HCT116 (cell line): Measurements from ENCODE around the gene ERBB4. TPM values are rescaled to one million over a fixed set of nuclear protein-coding genes. Genes with fewer than 3 reads are reported as not detected.

Experiments
- ATAC-seq: fragments of 200-7000 bp; cut with Tn5 transposase; 2 replicates; pipeline ENCODE4 v1.9.1; 2020; ENCODE audit warnings: mild to moderate bottlenecking, moderate library complexity
- BruUV-seq: library from RNA; stranded (reverse); fragments of 400-500 nt; replicated peaks from 2 replicates; lab custom pipeline; 2021; lab: Mats Ljungman, UMichigan
- CTCF ChIA-PET: fragments of 300-600 bp; sonication (Branson Sonifier 250); formaldehyde crosslinking; loops from one replicate; lab custom pipeline; 2021; ENCODE audit warnings: antibody characterized with exemption; lab: Charles Lee
- POLR2A ChIA-PET: fragments of 300-600, 350-600 bp; sonication (Branson Sonifier 250); formaldehyde crosslinking; loops from one replicate; lab custom pipeline; 2021; ENCODE audit warnings: antibody characterized with exemption; lab: Charles Lee
- RAD21 ChIA-PET, 2 experiments: fragments of 300-600 bp; sonication (Branson Sonifier 250); formaldehyde crosslinking; loops; one replicate each; lab custom pipeline; 2023; ENCODE audit warnings: low total read pairs in 2 of 2; ENCODE audit not compliant: uncharacterized antibody in 2 of 2, unreplicated experiment in 2 of 2, low non-redundant PET in 1 of 2; lab: Charles Lee
- DNase-seq: peaks from one replicate; pipeline ENCODE4 v3.0.0-alpha.2; 2010; ENCODE audit warnings: low read depth, low spot score
- H2AFZ ChIP-seq: fragments of 200-600 bp; shearing (Covaris generic), sonication (generic); 2 replicates; pipeline ENCODE4 v1.6.1; 2017; ENCODE audit warnings: low read depth, mixed run types, mixed read lengths, antibody characterized with exemption, low read length; ENCODE audit not compliant: poor library complexity, severe bottlenecking
- H3K27ac ChIP-seq: 2 replicates; pipeline ENCODE4 v1.5.1; 2012; ENCODE audit warnings: low read depth, low read length
- H3K27me3 ChIP-seq: fragments of 200-600 bp; sonication (generic); 2 replicates; pipeline ENCODE4 v1.6.1; 2016; ENCODE audit warnings: mixed run types, low read length, mixed read lengths; ENCODE audit not compliant: insufficient read depth
- H3K36me3 ChIP-seq, 2 experiments: fragments of 200-500 bp in 1 of 2; fragments of 200-600 bp in 1 of 2; sonication (Bioruptor generic) in 1 of 2; sonication (generic) in 1 of 2; 2 replicates each; pipeline versions ENCODE4 v1.5.1 to v1.6.1; 2014 to 2016; ENCODE audit warnings: low read length in 2 of 2, inconsistent platforms in 1 of 2, mixed read lengths in 1 of 2, mixed run types in 1 of 2; ENCODE audit not compliant: insufficient read depth in 2 of 2, control insufficient read depth in 1 of 2
- H3K4me1 ChIP-seq, 2 experiments: fragments of 200-600 bp in 1 of 2; sonication (generic) in 1 of 2; 2 replicates each; pipeline versions ENCODE4 v1.5.1 to v1.6.1; 2012 to 2017; ENCODE audit warnings: low read length in 2 of 2, inconsistent platforms in 1 of 2, mild to moderate bottlenecking in 1 of 2, mixed read lengths in 1 of 2, mixed run types in 1 of 2, moderate library complexity in 1 of 2; ENCODE audit not compliant: insufficient read depth in 2 of 2, control insufficient read depth in 1 of 2
- H3K4me2 ChIP-seq: fragments of 200-600 bp; sonication (generic); 2 replicates; pipeline ENCODE4 v1.6.1; 2017; ENCODE audit warnings: mixed run types, low read length, mixed read lengths
- H3K4me3 ChIP-seq, 2 experiments: fragments of 200-600 bp in 1 of 2; sonication (generic) in 1 of 2; replicated peaks in 1 of 2; 2 replicates each; pipeline ENCODE4 v1.5.1; 2011 to 2016; ENCODE audit warnings: low read length in 2 of 2, control low read depth in 1 of 2, low read depth in 1 of 2, mild to moderate bottlenecking in 1 of 2, mixed read lengths in 1 of 2, mixed run types in 1 of 2
- H3K79me2 ChIP-seq: fragments of 200-600 bp; sonication (generic); 2 replicates; pipeline ENCODE4 v1.6.1; 2017; ENCODE audit warnings: mild to moderate bottlenecking, mixed run types, low read length, moderate library complexity, mixed read lengths; ENCODE audit not compliant: insufficient read depth
- H3K9ac ChIP-seq: fragments of 200-600 bp; sonication (generic); 2 replicates; pipeline ENCODE4 v1.6.1; 2016; ENCODE audit warnings: low read length, mixed read lengths
- H3K9me2 ChIP-seq: fragments of 200-600 bp; sonication (generic), shearing (Covaris generic); 2 replicates; pipeline ENCODE4 v1.6.1; 2017; ENCODE audit warnings: mixed run types, mild to moderate bottlenecking, moderate library complexity; ENCODE audit not compliant: insufficient read depth
- H3K9me3 ChIP-seq, 2 experiments: fragments of 200-500 bp in 1 of 2; fragments of 200-600 bp in 1 of 2; sonication (Bioruptor generic) in 1 of 2; sonication (generic) in 1 of 2; 2 replicates each; pipeline ENCODE4 v1.6.1; 2014 to 2017; ENCODE audit warnings: low read length in 2 of 2, mixed read lengths in 2 of 2, inconsistent platforms in 1 of 2, low read depth in 1 of 2, mild to moderate bottlenecking in 1 of 2, mixed run types in 1 of 2, moderate library complexity in 1 of 2; ENCODE audit not compliant: control insufficient read depth in 1 of 2, insufficient read depth in 1 of 2
- H4K20me1 ChIP-seq: fragments of 200-600 bp; sonication (generic), shearing (Covaris generic); 2 replicates; pipeline ENCODE4 v1.6.1; 2017; ENCODE audit warnings: mixed run types, mild to moderate bottlenecking, moderate library complexity; ENCODE audit not compliant: insufficient read depth
- CEBPB ChIP-seq: IDR thresholded peaks from 2 replicates; pipeline ENCODE4 v1.6.1; 2012; ENCODE audit warnings: low read depth
- EZH2phosphoT487 ChIP-seq: fragments of 200-600 bp; IDR thresholded peaks from 2 replicates; pipeline ENCODE4 v1.6.1; 2018; ENCODE audit warnings: antibody characterized with exemption, borderline replicate concordance
- POLR2A ChIP-seq: IDR thresholded peaks from 2 replicates; pipeline ENCODE4 v1.7.0; 2011; ENCODE audit warnings: borderline replicate concordance; ENCODE audit not compliant: insufficient read depth, insufficient read length; ENCODE audit errors: extremely low read depth
- SIN3A ChIP-seq: IDR thresholded peaks from 2 replicates; pipeline ENCODE4 v1.6.1; 2012; ENCODE audit warnings: low read depth
- SP1 ChIP-seq: IDR thresholded peaks from 2 replicates; pipeline ENCODE4 v1.6.1; 2012; ENCODE audit warnings: low read depth
- SRF ChIP-seq: IDR thresholded peaks from 2 replicates; pipeline ENCODE4 v1.6.1; 2012; ENCODE audit warnings: low read depth
- TCF7L2 ChIP-seq: IDR thresholded peaks from 2 replicates; pipeline ENCODE4 v1.7.0; 2011; ENCODE audit warnings: borderline replicate concordance, inconsistent platforms; ENCODE audit not compliant: insufficient read depth, insufficient read length; ENCODE audit errors: extremely low read depth
- ZNF274 ChIP-seq: fragments of 200-500 bp; sonication (Bioruptor generic); IDR thresholded peaks from 2 replicates; pipeline ENCODE4 v1.6.1; 2014; ENCODE audit warnings: mild to moderate bottlenecking, low read depth, low read length, inconsistent platforms
- intact Hi-C: fragments of 100-400 bp; cut with micrococcal nuclease; formaldehyde crosslinking; loops from 2 replicates; pipeline ENCODE4 v1.10.0; 2022
- total RNA-seq: library from RNA; stranded (reverse); gene quantifications from one replicate; pipeline ENCODE4 v1.2.1, GENCODE V29; 2021; ENCODE audit not compliant: unreplicated experiment
- TF ChIP-seq, protein P1 (sequence below), 3 experiments: fragments of 200-600 bp in 1 of 3; sonication (generic) in 1 of 3; IDR thresholded peaks in 2 of 3; conservative IDR thresholded peaks in 1 of 3; 2 replicates each; pipeline ENCODE4 v1.5.1; 2012 to 2017; ENCODE audit warnings: low read depth in 2 of 3, low read length in 2 of 3, antibody characterized with exemption in 1 of 3, borderline replicate concordance in 1 of 3, control low read depth in 1 of 3, mild to moderate bottlenecking in 1 of 3, mixed read lengths in 1 of 3, mixed run types in 1 of 3, moderate library complexity in 1 of 3; ENCODE audit not compliant: insufficient read depth in 1 of 3
- TF ChIP-seq, protein P2 (sequence below): IDR thresholded peaks from 2 replicates; pipeline ENCODE4 v1.6.1; 2012

Gene ERBB4
- total RNA-seq, 1 experiment from 2014 or later = 0.10 TPM

DNA sequence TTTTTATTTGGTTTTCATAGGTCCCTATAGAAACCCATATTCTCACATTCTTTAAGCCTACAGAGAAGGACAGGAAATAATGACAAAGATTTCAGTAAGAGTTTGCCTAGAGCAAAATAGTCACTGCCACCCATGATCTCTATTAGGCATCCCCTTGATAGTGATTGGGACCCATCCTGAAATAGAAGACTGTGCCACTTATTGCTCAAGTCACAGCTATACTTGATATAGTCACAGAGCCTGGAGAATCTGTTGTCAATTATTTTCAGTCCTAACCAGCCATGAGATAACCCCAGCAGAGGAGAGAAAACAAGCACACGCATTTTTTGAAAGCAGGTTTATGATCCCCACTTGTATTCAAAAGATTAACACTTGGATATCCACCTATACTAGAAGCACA is 8.2 kb downstream of the ERBB4 start:
- RAD21 ChIA-PET = no interaction called here

More for the DNA sequence above, 8.2 kb downstream of the ERBB4 start:
- ChIA-PET POLR2A (no interaction called here), CTCF (interaction anchor here (1.0 kb wide), 1 partner anchor 785 kb away, joined by 3 read pairs; no protein-coding TSS in a partner anchor)
- Histone ChIP-seq H3K4me2 (no peak overlapping the region), H3K4me1 (no peaks in the 10 kb centered on the region), H3K79me2 (no peaks in the 10 kb centered on the region), H3K27ac (no peak overlapping the region), H3K9me3 (no peaks in the 10 kb centered on the region), H3K9me2 (no peaks in the 10 kb centered on the region), H3K4me3 (no peak overlapping the region), H4K20me1 (no peaks in the 10 kb centered on the region), H3K36me3 (no peaks in the 10 kb centered on the region), H2AFZ (no peak overlapping the region), H3K9ac (no peak overlapping the region), H3K27me3 (no peaks in the 10 kb centered on the region)
- ATAC-seq (no peak), DNase-seq (no peak)
- intact Hi-C loops = no loop called here
- TF ChIP-seq EZH2phosphoT487 (no peak), SRF (no peak), SIN3A (no peak), CEBPB (no peak), POLR2A (no peak), ZNF274 (no peak), SP1 (no peak), TCF7L2 (no peak)
- TF ChIP-seq, protein P1, sequence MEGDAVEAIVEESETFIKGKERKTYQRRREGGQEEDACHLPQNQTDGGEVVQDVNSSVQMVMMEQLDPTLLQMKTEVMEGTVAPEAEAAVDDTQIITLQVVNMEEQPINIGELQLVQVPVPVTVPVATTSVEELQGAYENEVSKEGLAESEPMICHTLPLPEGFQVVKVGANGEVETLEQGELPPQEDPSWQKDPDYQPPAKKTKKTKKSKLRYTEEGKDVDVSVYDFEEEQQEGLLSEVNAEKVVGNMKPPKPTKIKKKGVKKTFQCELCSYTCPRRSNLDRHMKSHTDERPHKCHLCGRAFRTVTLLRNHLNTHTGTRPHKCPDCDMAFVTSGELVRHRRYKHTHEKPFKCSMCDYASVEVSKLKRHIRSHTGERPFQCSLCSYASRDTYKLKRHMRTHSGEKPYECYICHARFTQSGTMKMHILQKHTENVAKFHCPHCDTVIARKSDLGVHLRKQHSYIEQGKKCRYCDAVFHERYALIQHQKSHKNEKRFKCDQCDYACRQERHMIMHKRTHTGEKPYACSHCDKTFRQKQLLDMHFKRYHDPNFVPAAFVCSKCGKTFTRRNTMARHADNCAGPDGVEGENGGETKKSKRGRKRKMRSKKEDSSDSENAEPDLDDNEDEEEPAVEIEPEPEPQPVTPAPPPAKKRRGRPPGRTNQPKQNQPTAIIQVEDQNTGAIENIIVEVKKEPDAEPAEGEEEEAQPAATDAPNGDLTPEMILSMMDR (IDR thresholded peaks at IDR 0.05 in 2 of 3, conservative IDR thresholded peaks at IDR 0.05 in 1 of 3; ENCODE audit: borderline replicate concordance in 1 of 3, insufficient read depth in 1 of 3, low read depth in 2 of 3, low read length in 2 of 3) = no peak
- TF ChIP-seq, protein P2, sequence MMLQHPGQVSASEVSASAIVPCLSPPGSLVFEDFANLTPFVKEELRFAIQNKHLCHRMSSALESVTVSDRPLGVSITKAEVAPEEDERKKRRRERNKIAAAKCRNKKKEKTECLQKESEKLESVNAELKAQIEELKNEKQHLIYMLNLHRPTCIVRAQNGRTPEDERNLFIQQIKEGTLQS = no peak
- BruUV-seq = no TSS peak
